ENCODE measurements around the gene TBX4.
"Not testable (repeated sequence)": the region's sequence is repeated elsewhere in the genome, so short reads cannot be mapped to it uniquely, and the experiment has no call there.

The TBX4 gene

GRCh38 chr17:61431594-61432311 is 20.5 kb upstream of the TBX4 start:
- no peak for DNase-seq

DNA sequence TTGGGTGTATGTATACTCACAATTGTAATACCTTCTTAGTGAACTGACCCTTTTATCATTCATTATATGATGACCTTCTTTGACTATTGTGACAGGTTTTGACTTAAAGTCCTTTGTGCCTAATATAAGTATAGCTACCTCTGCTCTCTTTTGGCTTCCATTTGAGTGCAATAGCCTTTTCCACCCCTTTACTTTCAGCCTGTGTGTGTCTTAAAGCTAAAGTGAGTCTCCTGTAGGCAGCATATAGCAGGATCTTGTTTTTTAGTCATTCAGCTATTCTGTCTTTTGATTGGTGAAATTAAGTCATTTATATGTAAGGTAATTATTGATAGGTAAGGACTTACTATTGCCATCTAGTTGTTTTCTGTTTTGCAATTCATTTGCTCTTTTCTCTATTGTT is 15.9 kb upstream of the TBX4 start:
- no peak for DNase-seq

DNA sequence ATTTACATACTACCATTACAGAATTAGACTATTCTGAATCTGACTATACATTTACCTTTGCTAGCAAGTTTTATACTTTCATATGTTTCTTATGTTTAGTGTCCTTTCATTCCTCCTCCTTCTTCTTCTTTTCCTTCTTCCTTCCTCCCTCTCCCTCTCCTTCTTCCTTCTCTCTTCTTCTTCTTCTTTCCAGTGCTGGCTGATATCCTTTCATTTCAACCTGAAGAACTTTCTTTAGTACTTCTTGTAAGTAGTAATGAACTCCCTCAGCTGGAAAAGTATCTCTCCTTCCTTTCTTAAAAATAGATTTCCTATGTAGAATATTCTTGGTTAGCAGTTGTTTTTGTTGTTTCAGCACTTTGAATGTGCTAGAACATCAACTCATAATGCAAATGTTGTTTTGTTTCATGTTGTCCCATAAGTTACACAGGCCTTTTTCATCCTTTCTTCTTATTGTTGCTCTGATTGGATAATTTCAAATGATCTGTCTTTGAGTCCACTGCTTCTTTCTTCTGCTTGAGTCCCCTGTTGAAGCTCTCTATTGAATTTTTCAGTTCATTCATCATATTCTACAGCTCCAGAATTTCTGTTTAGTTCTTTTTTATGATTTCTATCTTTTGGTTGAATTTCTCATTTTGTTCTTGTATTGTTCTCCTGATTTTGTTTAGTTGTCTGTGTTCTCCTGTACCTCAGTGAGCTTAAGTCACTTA is 15.1 kb upstream of the TBX4 start:
- no peak for DNase-seq

DNA sequence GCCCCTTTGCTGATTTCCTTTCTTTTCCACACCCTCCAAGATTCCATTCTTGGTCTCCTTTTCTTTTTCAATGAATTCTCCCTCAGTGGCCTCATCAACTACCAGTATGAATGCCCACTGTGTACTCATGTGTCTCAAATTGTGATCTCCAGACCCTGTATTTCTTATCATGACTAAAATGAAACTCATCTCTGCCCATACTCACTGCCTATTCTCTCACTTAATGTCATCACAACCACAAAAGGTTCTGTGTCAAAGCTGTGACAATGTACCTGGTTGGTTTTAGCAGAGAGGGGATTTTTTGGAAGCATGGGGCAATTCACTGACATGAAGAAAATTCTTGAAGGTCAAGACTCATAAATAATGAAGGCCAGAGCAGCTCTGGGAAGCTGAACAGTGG is 11.5 kb upstream of the TBX4 start:
- no peak for DNase-seq

- DNase-seq = not testable (repeated sequence)
These were observed 10.7 kb upstream of the TBX4 start for GRCh38 chr17:61441507-61441906.

DNA sequence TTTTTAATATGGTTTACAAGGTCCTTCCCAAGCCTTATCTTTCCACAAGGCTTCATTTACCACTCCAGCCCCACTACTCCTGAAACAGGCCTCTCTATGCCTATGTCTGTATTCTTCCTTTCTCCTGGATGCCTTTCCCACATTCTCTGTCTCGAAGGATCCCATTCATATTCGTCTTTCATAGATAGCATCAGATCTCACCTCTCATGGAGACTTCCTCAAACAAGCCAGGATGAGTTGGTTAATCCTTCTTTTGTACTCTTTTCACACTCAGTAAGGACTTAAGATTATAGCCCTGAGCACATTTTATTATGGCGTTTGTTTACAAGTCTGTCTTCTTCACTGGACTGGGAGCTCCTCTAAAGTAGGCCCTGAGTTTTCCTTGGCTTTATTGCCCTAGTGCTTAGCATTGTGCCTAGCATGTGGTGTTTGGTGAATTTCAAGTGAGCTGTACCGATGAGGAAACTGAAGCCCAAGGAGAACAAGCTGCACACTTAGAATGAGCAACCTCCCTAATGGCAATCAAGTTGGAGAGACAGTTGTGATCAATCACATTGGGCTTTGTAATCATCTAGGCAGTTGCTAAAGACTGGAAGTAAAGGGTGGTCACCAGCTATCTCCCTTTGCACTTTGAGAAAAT is 10.0 kb upstream of the TBX4 start:
- DNase-seq = no peak

- no peak for DNase-seq
These were observed 9.2 kb upstream of the TBX4 start for GRCh38 chr17:61442878-61443474.

DNA sequence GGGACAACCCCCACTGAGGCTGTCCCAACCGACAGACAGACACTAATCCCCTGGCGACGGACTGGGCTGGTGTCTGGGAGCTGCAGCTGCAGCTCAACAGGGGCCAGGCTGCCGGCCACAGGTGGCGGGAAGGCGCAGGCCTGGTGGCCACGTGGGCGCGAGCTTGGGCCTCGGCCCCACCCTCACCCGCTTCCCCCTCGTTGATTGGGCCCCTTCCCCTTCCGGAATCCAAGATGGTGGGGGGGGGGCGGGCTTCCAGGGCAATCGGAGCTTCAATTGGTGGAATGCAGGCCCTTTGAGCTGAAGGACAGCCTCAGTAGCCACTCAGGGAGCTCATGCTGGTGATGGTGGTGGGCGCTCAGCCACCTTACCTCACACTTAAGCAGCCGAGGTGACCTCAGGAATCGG is 8.7 kb upstream of the TBX4 start:
- no peak for DNase-seq

GRCh38 chr17:61444075-61444474 is 8.1 kb upstream of the TBX4 start:
- no peak for DNase-seq

GRCh38 chr17:61444831-61445230 is 7.4 kb upstream of the TBX4 start:
- DNase-seq = no peak

DNA sequence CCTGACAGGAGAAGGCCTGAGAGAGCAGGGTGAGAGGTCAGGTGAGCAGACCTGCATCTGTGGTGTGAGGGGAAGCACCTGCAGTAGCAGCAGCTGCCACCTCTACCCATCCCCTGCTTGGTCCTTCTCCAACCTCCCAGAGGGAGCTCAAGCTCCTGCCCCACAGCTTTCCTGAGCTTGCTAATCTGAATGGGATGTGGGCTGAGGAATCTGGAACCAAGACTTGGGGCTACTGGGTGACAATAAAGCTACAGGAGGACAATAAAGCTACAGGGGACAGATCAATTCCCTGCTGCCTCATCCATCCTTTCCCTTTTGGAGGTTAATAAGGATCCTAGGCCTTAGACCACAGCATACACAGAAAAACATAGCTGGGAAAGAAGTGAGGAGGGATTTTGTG is 4.9 kb upstream of the TBX4 start:
- DNase-seq = no peak

- DNase-seq = no peak
These were observed 4.2 kb upstream of the TBX4 start for GRCh38 chr17:61448042-61448441.

- DNase-seq = not testable (repeated sequence)
These were observed 3.1 kb upstream of the TBX4 start for GRCh38 chr17:61449140-61449539.

- no peak for DNase-seq
These were observed 2.2 kb upstream of the TBX4 start for GRCh38 chr17:61449707-61450640.

DNA sequence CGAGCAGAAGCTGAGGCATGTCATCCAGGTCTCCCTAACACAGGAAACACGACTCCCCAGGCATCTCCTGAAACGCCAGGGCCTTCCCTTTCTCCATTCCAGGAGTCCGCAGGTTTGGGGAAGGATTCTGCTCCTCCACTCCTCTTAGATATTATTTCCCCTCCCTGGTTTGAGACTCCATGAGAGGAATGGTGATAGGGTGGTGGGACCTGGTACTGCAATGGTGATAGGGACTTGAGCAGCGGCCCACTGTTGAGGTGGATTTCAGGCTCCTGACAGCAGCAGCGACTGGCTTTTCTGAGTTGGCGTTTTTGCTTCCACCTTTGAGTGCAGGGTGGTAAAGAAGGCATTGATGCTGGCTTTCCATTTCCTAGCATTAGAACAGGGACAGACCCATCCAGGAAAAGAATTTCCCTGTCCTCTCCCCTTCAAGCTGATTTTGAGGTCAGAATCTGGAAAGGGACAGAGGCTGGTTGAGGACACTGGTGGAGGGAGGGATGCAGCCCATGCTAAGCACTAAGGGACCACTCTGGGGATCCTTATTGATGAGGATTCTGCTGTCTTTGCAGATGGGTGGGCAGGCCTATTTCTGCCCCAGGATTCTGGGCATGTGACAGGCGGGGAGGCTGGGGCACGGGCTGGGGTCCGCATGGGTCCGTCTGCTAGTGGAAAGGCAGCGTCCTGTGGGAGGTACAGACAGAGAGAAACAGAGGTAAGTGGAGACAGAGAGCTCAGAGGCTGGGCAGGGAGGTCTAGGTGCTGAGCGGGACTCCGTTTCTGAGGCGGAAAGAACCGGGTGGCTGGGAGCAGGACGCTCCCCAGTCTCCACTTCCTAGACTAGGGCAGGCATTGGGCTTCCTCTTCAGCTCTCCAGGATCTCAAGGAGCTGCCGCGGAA is 1.3 kb upstream of the TBX4 start:
- DNase-seq = no peak

DNA sequence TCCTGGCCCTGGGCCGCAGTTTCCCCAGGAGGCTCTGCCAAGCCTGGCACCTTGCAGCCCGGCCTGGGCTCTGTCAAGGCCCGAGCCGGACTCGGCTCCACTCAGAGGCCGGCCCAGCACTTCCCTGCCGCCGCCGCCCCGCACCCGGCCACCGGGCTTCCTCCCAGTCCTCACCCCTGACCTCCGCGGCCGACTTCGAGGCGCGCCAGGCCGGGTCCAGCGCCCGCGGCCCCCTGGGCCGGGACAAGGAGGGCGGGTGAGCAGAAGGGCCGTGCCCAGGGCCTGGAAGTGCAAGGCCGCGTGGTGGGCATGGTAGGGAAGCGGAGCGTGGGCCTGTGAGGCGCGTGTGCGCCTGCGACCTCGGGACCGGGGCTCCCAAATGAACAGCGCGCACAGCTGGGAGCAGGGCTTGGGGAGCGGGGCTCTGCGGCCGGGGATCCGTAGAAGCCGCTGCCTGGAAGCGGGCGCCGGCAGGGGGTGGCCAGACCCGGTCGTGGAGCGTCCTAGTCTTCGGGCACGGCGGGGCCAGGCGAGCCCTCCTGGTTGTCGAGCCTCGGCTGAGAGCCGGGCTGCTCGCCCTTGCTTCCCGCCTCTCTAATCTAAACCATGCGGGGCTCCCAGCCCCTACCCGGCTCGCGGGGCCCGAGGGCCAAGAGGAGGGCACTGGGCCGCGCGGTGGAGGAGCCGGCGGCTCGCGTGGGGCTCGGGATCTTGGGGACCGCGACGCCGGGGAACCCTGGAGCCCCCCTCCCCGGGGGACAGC is 503 bp upstream of the TBX4 start:
- no peak for DNase-seq

- no peak for DNase-seq
These were observed 1.6 kb downstream of the TBX4 start for GRCh38 chr17:61453566-61454380.

GRCh38 chr17:61454381-61455323 is 2.4 kb downstream of the TBX4 start:
- DNase-seq = no peak
